IMR-90 (cell line): ENCODE results near the gene GPX5. TPM values are rescaled to one million over a fixed set of nuclear protein-coding genes. Genes with fewer than 3 reads are reported as not detected.

ENCODE experiments used
- ATAC-seq: fragments of 200-7000 bp; cut with Tn5 transposase; 2 replicates; pipeline ENCODE4 v1.9.1; 2020; ENCODE audit warnings: low read depth, mild to moderate bottlenecking, moderate library complexity
- BruUV-seq: library from RNA; stranded (reverse); fragments of 400-500 nt; replicated peaks from 2 replicates; lab custom pipeline; 2021; lab: Mats Ljungman, UMichigan
- CTCF ChIA-PET: fragments of 300-600 bp; formaldehyde crosslinking; extraction: SDS; loops from one replicate; lab custom pipeline; 2021; ENCODE audit warnings: antibody characterized with exemption; lab: Yijun Ruan, JAX
- POLR2A ChIA-PET: fragments of 300-600 bp; sonication (Branson Sonifier 250); formaldehyde crosslinking; loops from one replicate; lab custom pipeline; 2022; ENCODE audit warnings: antibody characterized with exemption; ENCODE audit not compliant: unreplicated experiment; lab: Charles Lee
- DNase-seq: peaks from one replicate; pipeline ENCODE4 v3.0.0; 2013
- H2AFZ ChIP-seq: replicated peaks from 2 replicates; pipeline ENCODE3; 2013; ENCODE audit warnings: low read length, mild to moderate bottlenecking; ENCODE audit not compliant: poor library complexity
- H2AK5ac ChIP-seq: 2 replicates; pipeline ENCODE4 v1.6.1; 2013; ENCODE audit warnings: low read depth, low read length, inconsistent platforms
- H2AK9ac ChIP-seq: replicated peaks from 2 replicates; pipeline ENCODE3; 2013; ENCODE audit warnings: mild to moderate bottlenecking, low read depth, low read length, moderate library complexity; ENCODE audit not compliant: poor library complexity
- H2BK120ac ChIP-seq: 2 replicates; pipeline ENCODE4 v1.6.1; 2013; ENCODE audit warnings: low read depth, low read length, inconsistent platforms
- H2BK15ac ChIP-seq: 3 replicates; pipeline ENCODE4 v1.6.1; 2013; ENCODE audit warnings: low read depth, low read length, inconsistent platforms
- H2BK20ac ChIP-seq: 2 replicates; pipeline ENCODE4 v1.6.1; 2013; ENCODE audit warnings: low read depth, mild to moderate bottlenecking, inconsistent platforms, low read length, moderate library complexity
- H2BK5ac ChIP-seq: 2 replicates; pipeline ENCODE4 v1.6.1; 2013; ENCODE audit warnings: mild to moderate bottlenecking, low read depth, low read length, inconsistent platforms; ENCODE audit not compliant: poor library complexity, severe bottlenecking
- H3K14ac ChIP-seq: replicated peaks from 2 replicates; pipeline ENCODE4 v1.6.1; 2013; ENCODE audit warnings: low read depth, low read length, inconsistent platforms
- H3K18ac ChIP-seq: 2 replicates; pipeline ENCODE4 v1.6.1; 2013; ENCODE audit warnings: low read depth, low read length, control low read depth
- H3K23ac ChIP-seq: 2 replicates; pipeline ENCODE4 v1.6.1; 2013; ENCODE audit warnings: low read depth, low read length, inconsistent platforms
- H3K27ac ChIP-seq: 2 replicates; pipeline ENCODE4 v1.5.1; 2013; ENCODE audit warnings: mild to moderate bottlenecking, control low read depth, low read length; ENCODE audit not compliant: insufficient read depth
- H3K27me3 ChIP-seq: 2 replicates; pipeline ENCODE4 v1.6.1; 2013; ENCODE audit warnings: low read length; ENCODE audit not compliant: control insufficient read depth, insufficient read depth
- H3K36me3 ChIP-seq: 2 replicates; pipeline ENCODE4 v1.6.1; 2013; ENCODE audit warnings: low read length, mixed read lengths; ENCODE audit not compliant: control insufficient read depth, insufficient read depth
- H3K4ac ChIP-seq: 2 replicates; pipeline ENCODE4 v1.6.1; 2013; ENCODE audit warnings: low read depth, low read length, inconsistent platforms
- H3K4me1 ChIP-seq: 2 replicates; pipeline ENCODE4 v1.6.1; 2013; ENCODE audit warnings: low read length, mixed read lengths; ENCODE audit not compliant: control insufficient read depth, insufficient read depth
- H3K4me2 ChIP-seq: 2 replicates; pipeline ENCODE4 v1.6.1; 2013; ENCODE audit warnings: low read depth, mild to moderate bottlenecking, control low read depth, low read length, moderate library complexity
- H3K4me3 ChIP-seq: 2 replicates; pipeline ENCODE4 v1.5.1; 2013; ENCODE audit warnings: low read depth, mild to moderate bottlenecking, control low read depth, low read length, moderate library complexity; ENCODE audit not compliant: insufficient read depth
- H3K56ac ChIP-seq: 2 replicates; pipeline ENCODE4 v1.6.1; 2013; ENCODE audit warnings: low read length, inconsistent platforms; ENCODE audit not compliant: insufficient read depth; ENCODE audit errors: extremely low read depth
- H3K79me1 ChIP-seq, 2 experiments: 2 replicates each; pipeline ENCODE4 v1.6.1; 2013; ENCODE audit warnings: low read length in 2 of 2, inconsistent platforms in 1 of 2, low read depth in 1 of 2
- H3K9ac ChIP-seq: 2 replicates; pipeline ENCODE4 v1.6.1; 2013; ENCODE audit warnings: low read depth, low read length, control low read depth
- H3K9me1 ChIP-seq: 2 replicates; pipeline ENCODE4 v1.6.1; 2013; ENCODE audit warnings: low read length, inconsistent platforms; ENCODE audit not compliant: insufficient read depth
- H3K9me3 ChIP-seq: 2 replicates; pipeline ENCODE4 v1.6.1; 2013; ENCODE audit warnings: low read length; ENCODE audit not compliant: control insufficient read depth, insufficient read depth
- H4K20me1 ChIP-seq: 2 replicates; pipeline ENCODE4 v1.6.1; 2013; ENCODE audit warnings: low read length, inconsistent platforms; ENCODE audit not compliant: insufficient read depth
- H4K5ac ChIP-seq: 2 replicates; pipeline ENCODE4 v1.6.1; 2013; ENCODE audit warnings: mild to moderate bottlenecking, low read depth, low read length, control low read depth
- H4K8ac ChIP-seq, 2 experiments: 2 replicates each; pipeline ENCODE4 v1.6.1; 2013; ENCODE audit warnings: low read depth in 2 of 2, low read length in 2 of 2, control low read depth in 1 of 2, inconsistent platforms in 1 of 2
- H4K91ac ChIP-seq: 2 replicates; pipeline ENCODE4 v1.6.1; 2013; ENCODE audit warnings: low read depth, low read length, inconsistent platforms; ENCODE audit not compliant: insufficient read depth
- CTCF ChIP-seq: conservative IDR thresholded peaks from 2 replicates; pipeline ENCODE4 v1.5.1; 2012; ENCODE audit warnings: mild to moderate bottlenecking, low read depth, low read length, improper control_type of control experiment
- MXI1 ChIP-seq: IDR thresholded peaks from 2 replicates; pipeline ENCODE4 v1.6.1; 2012; ENCODE audit warnings: low read depth, mild to moderate bottlenecking, low read length, moderate library complexity, borderline replicate concordance
- POLR2A ChIP-seq: IDR thresholded peaks from 2 replicates; pipeline ENCODE4 v1.6.1; 2012; ENCODE audit warnings: mild to moderate bottlenecking, low read depth, low read length
- RAD21 ChIP-seq: IDR thresholded peaks from 2 replicates; pipeline ENCODE4 v1.6.1; 2012; ENCODE audit warnings: low read length, improper control_type of control experiment
- RFX5 ChIP-seq: IDR thresholded peaks from 2 replicates; pipeline ENCODE4 v1.8.0; 2012; ENCODE audit warnings: low read depth, mild to moderate bottlenecking, low read length, moderate library complexity
- WGBS, 2 experiments: methylation state at CpG; one replicate each; pipeline versions ENCODE4 v1.1.5 to v1.1.7; 2013; ENCODE audit warnings: missing lambda C conversion rate in 2 of 2; ENCODE audit not compliant: insufficient read length in 1 of 2; ENCODE audit errors: extremely low coverage in 2 of 2; 5-methylcytosine and 5-hydroxymethylcytosine counted together
- dilution Hi-C: fragments of 300-500 bp; cut with HindIII; formaldehyde crosslinking; loops from one replicate; pipeline ENCODE4 v1.14.3; 2018; ENCODE audit warnings: low sequenced_read_pairs; ENCODE audit not compliant: unreplicated experiment
- in situ Hi-C: fragments of 300-500 bp; cut with MboI; formaldehyde crosslinking; loops from 3 replicates; pipeline ENCODE4 v1.14.3; 2019; ENCODE audit warnings: low sequenced_read_pairs, inconsistent platforms, mixed read lengths
- intact Hi-C: fragments of 100-400 bp; cut with micrococcal nuclease; formaldehyde crosslinking; loops from 2 replicates; pipeline ENCODE4 v1.10.0; 2022
- polyA plus RNA-seq, 3 experiments: library from polyadenylated mRNA; depleted of rRNA; stranded (reverse); fragments of >200 nt; gene quantifications; 2 replicates each; pipeline ENCODE4 v1.2.3, GENCODE V29; 2012; ENCODE audit warnings: low replicate concordance in 1 of 3
- total RNA-seq: library from RNA; depleted of rRNA; stranded (reverse); fragments of >200 nt; gene quantifications from 2 replicates; pipeline ENCODE4 v1.2.3, GENCODE V29; 2012

GPX5 gene
- total and polyA plus RNA-seq, 2 of the 4 experiments (the other 2 are of a cell fraction), result not detected

GRCh38 chr6:28486988-28487742, 38.5 kb upstream of the GPX5 start:
- Histone ChIP-seq H2AFZ (no peak overlapping the region), H2BK20ac (no peak overlapping the region), H3K18ac (no peak overlapping the region), H3K79me1 (no peaks in the 10 kb centered on the region), H2BK15ac (no peak overlapping the region), H2BK5ac (no peak overlapping the region), H3K4me2 (no peak overlapping the region), H3K14ac (no peak overlapping the region), H3K27me3 (no peaks in the 10 kb centered on the region; the same call in 1 of the 2 replicates), H3K56ac (no peak overlapping the region), H4K8ac (no peak overlapping the region), H3K4me1 (no peaks in the 10 kb centered on the region), H3K23ac (no peak overlapping the region), H4K91ac (no peak overlapping the region), H3K36me3 (no peaks in the 10 kb centered on the region), H4K5ac (no peak overlapping the region), H3K9ac (no peak overlapping the region), H4K20me1 (no peaks in the 10 kb centered on the region), H3K9me1 (no peaks in the 10 kb centered on the region), H2AK5ac (no peak overlapping the region), H3K4ac (no peak overlapping the region), H2AK9ac (no peak overlapping the region), H3K4me3 (no peak overlapping the region), H2BK120ac (no peak overlapping the region), H3K9me3 (no peaks in the 10 kb centered on the region), H3K27ac (no peak overlapping the region)
- no peak for TF ChIP-seq MXI1
- no peak for TF ChIP-seq CTCF
- no peak for TF ChIP-seq RAD21
- no peak for TF ChIP-seq POLR2A
- no peak for TF ChIP-seq RFX5
- ATAC-seq (no peak), DNase-seq (no peak)
- no CpG with 5 or more reads among the region's 3 CpGs for WGBS, 2 experiments
- ChIA-PET CTCF (no interaction called here), POLR2A (no interaction called here)
- in situ Hi-C loops, result no loop called here
- no TSS peak for BruUV-seq
- dilution Hi-C loops, result no loop called here
- intact Hi-C loops, result loop anchor here (5.0 kb wide), 2 partner anchors 160 to 1010 kb away; no protein-coding TSS in a partner anchor
